MCF 10A (cell line): ENCODE data around the gene RABGAP1L. TPM values are rescaled to one million over a fixed set of nuclear protein-coding genes. Genes with fewer than 3 reads are reported as not detected.
"Not testable (repeated sequence)": the region's sequence is repeated elsewhere in the genome, so short reads cannot be mapped to it uniquely, and the experiment has no call there.

Experiments used
- BruUV-seq: library from RNA; stranded (reverse); fragments of 400-500 nt; replicated peaks from 2 replicates; lab custom pipeline; 2021; lab: Mats Ljungman, UMichigan
- CTCF ChIA-PET: fragments of 300-600 bp; sonication (Branson Sonifier 250); formaldehyde crosslinking; extraction: SDS; loops from one replicate; lab custom pipeline; 2021; ENCODE audit warnings: antibody characterized with exemption, inconsistent platforms; lab: Yijun Ruan, JAX
- POLR2A ChIA-PET: fragments of 300-600, 350-650 bp; sonication (Branson Sonifier 250); formaldehyde crosslinking; extraction: SDS; loops from one replicate; lab custom pipeline; 2020; ENCODE audit warnings: antibody characterized with exemption, inconsistent platforms; lab: Yijun Ruan, JAX
- DNase-seq: peaks from one replicate; pipeline ENCODE4 v3.0.0-alpha.2; 2018; ENCODE audit not compliant: unreplicated experiment
- H3K27ac Mint-ChIP-seq: one replicate; pipeline ENCODE4 v1.8.0; 2022; ENCODE audit warnings: mild to moderate bottlenecking, low read depth, mixed read lengths; ENCODE audit not compliant: unreplicated experiment
- H3K27me3 Mint-ChIP-seq: one replicate; pipeline ENCODE4 v1.8.0; 2022; ENCODE audit warnings: mixed read lengths; ENCODE audit not compliant: insufficient read depth, unreplicated experiment
- H3K36me3 Mint-ChIP-seq: one replicate; pipeline ENCODE4 v1.8.0; 2022; ENCODE audit warnings: mild to moderate bottlenecking, moderate library complexity, mixed read lengths; ENCODE audit not compliant: insufficient read depth, unreplicated experiment
- H3K4me1 Mint-ChIP-seq: one replicate; pipeline ENCODE4 v1.8.0; 2022; ENCODE audit warnings: mixed read lengths; ENCODE audit not compliant: insufficient read depth, unreplicated experiment
- H3K4me3 Mint-ChIP-seq: one replicate; pipeline ENCODE4 v1.8.0; 2022; ENCODE audit warnings: mild to moderate bottlenecking, moderate library complexity, mixed read lengths; ENCODE audit not compliant: unreplicated experiment
- H3K9me3 Mint-ChIP-seq: one replicate; pipeline ENCODE4 v1.8.0; 2022; ENCODE audit warnings: mixed read lengths; ENCODE audit not compliant: unreplicated experiment
- CTCF ChIP-seq: fragments of 200-600 bp; IDR thresholded peaks from one replicate; pipeline ENCODE4 v1.8.0; 2022; ENCODE audit warnings: antibody characterized with exemption, mild to moderate bottlenecking; ENCODE audit not compliant: unreplicated experiment
- intact Hi-C: fragments of 100-400 bp; cut with micrococcal nuclease; formaldehyde crosslinking; loops from 2 replicates; pipeline ENCODE4 v1.14.1; 2022
- total RNA-seq: library from RNA; stranded (reverse); gene quantifications from 2 replicates; pipeline ENCODE4 v1.2.3, GENCODE V29; 2022

Gene RABGAP1L
- total RNA-seq, 1 experiment from 2014 or later = 18.2 TPM

- intact Hi-C loops = loop anchor here (1.0 kb wide), 1 partner anchor 16 kb away; no protein-coding TSS in a partner anchor
- POLR2A ChIA-PET = interaction anchor here (0.5 to 10.0 kb wide), 7 partner anchors 16 to 1390 kb away, joined by 3 to 75 read pairs (median 3); partner anchors contain the start of gene CACYBP
- Mint-ChIP-seq H3K36me3 (no peaks in the 10 kb centered on the region), H3K27ac (peak overlapping the region; percentile 63), H3K4me1 (peaks cover 32% of the 10 kb centered on the region), H3K9me3 (no peaks in the 10 kb centered on the region), H3K4me3 (no peak overlapping the region), H3K27me3 (no peaks in the 10 kb centered on the region)
- CTCF ChIA-PET = interaction anchor here (1.0 to 3.2 kb wide), 6 partner anchors 10 to 553 kb away, joined by 3 to 11 read pairs (median 4); partner anchors contain the start of gene CACYBP
- no peak for DNase-seq
- BruUV-seq = no TSS peak
- TF ChIP-seq CTCF = no peak
Measured at GRCh38 chr1:174815474-174815908, 656.2 kb downstream of the RABGAP1L start.

- DNase-seq, intact Hi-C loops, H3K9me3 Mint-ChIP-seq, H3K36me3 Mint-ChIP-seq, H3K27me3 Mint-ChIP-seq, H3K4me3 Mint-ChIP-seq, H3K27ac Mint-ChIP-seq, BruUV-seq: not testable (repeated sequence)
- ChIA-PET CTCF (interaction anchor here (0.6 to 3.2 kb wide), 15 partner anchors 8 to 306 kb away, joined by 3 to 11 read pairs (median 5); partner anchors contain the start of gene CACYBP), POLR2A (interaction anchor here (0.7 to 10.0 kb wide), 4 partner anchors 17 to 653 kb away, joined by 3 to 75 read pairs (median 4); partner anchors contain the start of gene CACYBP)
- H3K4me1 Mint-ChIP-seq = peaks cover 32% of the 10 kb centered on the region
Measured at GRCh38 chr1:174816621-174817020, 657.3 kb downstream of the RABGAP1L start.

GRCh38 chr1:174818014-174818616 is 658.8 kb downstream of the RABGAP1L start:
- intact Hi-C loops = no loop called here
- BruUV-seq = no TSS peak
- H3K9me3 Mint-ChIP-seq = no peaks in the 10 kb centered on the region

DNA sequence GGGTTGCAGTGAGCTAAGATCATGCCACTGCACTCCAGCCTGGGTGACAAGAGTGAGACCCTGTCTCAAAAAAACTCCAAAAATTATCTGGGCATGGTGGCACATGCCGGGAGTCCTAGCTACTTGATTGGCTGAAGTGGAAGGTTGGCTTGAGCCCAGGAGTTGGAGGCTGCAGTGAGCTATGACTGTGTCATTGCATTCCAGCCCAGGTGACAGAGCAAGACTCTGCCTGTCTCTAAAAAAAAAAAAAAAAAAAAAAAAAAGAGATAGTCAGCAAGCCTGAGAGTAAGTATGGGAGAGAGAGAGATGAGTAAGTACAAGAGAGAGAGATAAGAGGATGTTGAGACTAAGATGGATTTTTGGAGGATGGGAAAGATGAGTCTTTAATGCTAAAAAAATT is 659.6 kb downstream of the RABGAP1L start:
- Mint-ChIP-seq H3K27ac (no peak overlapping the region), H3K9me3 (no peaks in the 10 kb centered on the region), H3K27me3 (no peaks in the 10 kb centered on the region), H3K4me3 (no peak overlapping the region), H3K4me1 (peaks cover 32% of the 10 kb centered on the region), H3K36me3 (no peaks in the 10 kb centered on the region)
- ChIA-PET POLR2A (interaction anchor here (0.6 to 10.0 kb wide), 7 partner anchors 16 to 1602 kb away, joined by 3 to 75 read pairs (median 4); partner anchors contain the start of gene CACYBP), CTCF (interaction anchor here (0.6 to 1.7 kb wide), 5 partner anchors 9 to 182 kb away, joined by 3 to 6 read pairs (median 4); no protein-coding TSS in a partner anchor)
- intact Hi-C loops = no loop called here
- BruUV-seq = no TSS peak
- no peak for TF ChIP-seq CTCF
- DNase-seq = peak; percentile 63

More at GRCh38 chr1:174818014-174818616, 658.8 kb downstream of the RABGAP1L start:
- no peak for DNase-seq
- H3K36me3 Mint-ChIP-seq = no peaks in the 10 kb centered on the region
- no peak overlapping the region for H3K4me3 Mint-ChIP-seq
- TF ChIP-seq CTCF = no peak
- POLR2A ChIA-PET = interaction anchor here (1.1 to 10.0 kb wide), 5 partner anchors 9 to 205 kb away, joined by 3 to 75 read pairs (median 4); partner anchors contain the start of genes CACYBP and MRPS14
- CTCF ChIA-PET = interaction anchor here (0.6 to 1.7 kb wide), 8 partner anchors 8 to 1779 kb away, joined by 3 to 6 read pairs (median 4); no protein-coding TSS in a partner anchor
- peaks cover 32% of the 10 kb centered on the region for H3K4me1 Mint-ChIP-seq
- no peaks in the 10 kb centered on the region for H3K27me3 Mint-ChIP-seq
- no peak overlapping the region for H3K27ac Mint-ChIP-seq
